HCT116 (cell line): ENCODE measurements around the gene THOC2. TPM values are rescaled to one million over a fixed set of nuclear protein-coding genes. Genes with fewer than 3 reads are reported as not detected.

Experiments used
- ATAC-seq: fragments of 200-7000 bp; cut with Tn5 transposase; 2 replicates; pipeline ENCODE4 v1.9.1; 2020; ENCODE audit warnings: mild to moderate bottlenecking, moderate library complexity
- BruUV-seq: library from RNA; stranded (reverse); fragments of 400-500 nt; replicated peaks from 2 replicates; lab custom pipeline; 2021; lab: Mats Ljungman, UMichigan
- CTCF ChIA-PET: fragments of 300-600 bp; sonication (Branson Sonifier 250); formaldehyde crosslinking; loops from one replicate; lab custom pipeline; 2021; ENCODE audit warnings: antibody characterized with exemption; lab: Charles Lee
- POLR2A ChIA-PET: fragments of 300-600, 350-600 bp; sonication (Branson Sonifier 250); formaldehyde crosslinking; loops from one replicate; lab custom pipeline; 2021; ENCODE audit warnings: antibody characterized with exemption; lab: Charles Lee
- RAD21 ChIA-PET, 2 experiments: fragments of 300-600 bp; sonication (Branson Sonifier 250); formaldehyde crosslinking; loops; one replicate each; lab custom pipeline; 2023; ENCODE audit warnings: low total read pairs in 2 of 2; ENCODE audit not compliant: uncharacterized antibody in 2 of 2, unreplicated experiment in 2 of 2, low non-redundant PET in 1 of 2; lab: Charles Lee
- DNase-seq: peaks from one replicate; pipeline ENCODE4 v3.0.0-alpha.2; 2010; ENCODE audit warnings: low read depth, low spot score
- H2AFZ ChIP-seq: fragments of 200-600 bp; shearing (Covaris generic), sonication (generic); 2 replicates; pipeline ENCODE4 v1.6.1; 2017; ENCODE audit warnings: low read depth, mixed run types, mixed read lengths, antibody characterized with exemption, low read length; ENCODE audit not compliant: poor library complexity, severe bottlenecking
- H3K27ac ChIP-seq: 2 replicates; pipeline ENCODE4 v1.5.1; 2012; ENCODE audit warnings: low read depth, low read length
- H3K27me3 ChIP-seq: fragments of 200-600 bp; sonication (generic); 2 replicates; pipeline ENCODE4 v1.6.1; 2016; ENCODE audit warnings: mixed run types, low read length, mixed read lengths; ENCODE audit not compliant: insufficient read depth
- H3K36me3 ChIP-seq, 2 experiments: fragments of 200-500 bp in 1 of 2; fragments of 200-600 bp in 1 of 2; sonication (Bioruptor generic) in 1 of 2; sonication (generic) in 1 of 2; 2 replicates each; pipeline versions ENCODE4 v1.5.1 to v1.6.1; 2014 to 2016; ENCODE audit warnings: low read length in 2 of 2, inconsistent platforms in 1 of 2, mixed read lengths in 1 of 2, mixed run types in 1 of 2; ENCODE audit not compliant: insufficient read depth in 2 of 2, control insufficient read depth in 1 of 2
- H3K4me1 ChIP-seq, 2 experiments: fragments of 200-600 bp in 1 of 2; sonication (generic) in 1 of 2; 2 replicates each; pipeline versions ENCODE4 v1.5.1 to v1.6.1; 2012 to 2017; ENCODE audit warnings: low read length in 2 of 2, inconsistent platforms in 1 of 2, mild to moderate bottlenecking in 1 of 2, mixed read lengths in 1 of 2, mixed run types in 1 of 2, moderate library complexity in 1 of 2; ENCODE audit not compliant: insufficient read depth in 2 of 2, control insufficient read depth in 1 of 2
- H3K4me2 ChIP-seq: fragments of 200-600 bp; sonication (generic); 2 replicates; pipeline ENCODE4 v1.6.1; 2017; ENCODE audit warnings: mixed run types, low read length, mixed read lengths
- H3K4me3 ChIP-seq, 2 experiments: fragments of 200-600 bp in 1 of 2; sonication (generic) in 1 of 2; replicated peaks in 1 of 2; 2 replicates each; pipeline ENCODE4 v1.5.1; 2011 to 2016; ENCODE audit warnings: low read length in 2 of 2, control low read depth in 1 of 2, low read depth in 1 of 2, mild to moderate bottlenecking in 1 of 2, mixed read lengths in 1 of 2, mixed run types in 1 of 2
- H3K79me2 ChIP-seq: fragments of 200-600 bp; sonication (generic); 2 replicates; pipeline ENCODE4 v1.6.1; 2017; ENCODE audit warnings: mild to moderate bottlenecking, mixed run types, low read length, moderate library complexity, mixed read lengths; ENCODE audit not compliant: insufficient read depth
- H3K9ac ChIP-seq: fragments of 200-600 bp; sonication (generic); 2 replicates; pipeline ENCODE4 v1.6.1; 2016; ENCODE audit warnings: low read length, mixed read lengths
- H3K9me2 ChIP-seq: fragments of 200-600 bp; sonication (generic), shearing (Covaris generic); 2 replicates; pipeline ENCODE4 v1.6.1; 2017; ENCODE audit warnings: mixed run types, mild to moderate bottlenecking, moderate library complexity; ENCODE audit not compliant: insufficient read depth
- H3K9me3 ChIP-seq, 2 experiments: fragments of 200-500 bp in 1 of 2; fragments of 200-600 bp in 1 of 2; sonication (Bioruptor generic) in 1 of 2; sonication (generic) in 1 of 2; 2 replicates each; pipeline ENCODE4 v1.6.1; 2014 to 2017; ENCODE audit warnings: low read length in 2 of 2, mixed read lengths in 2 of 2, inconsistent platforms in 1 of 2, low read depth in 1 of 2, mild to moderate bottlenecking in 1 of 2, mixed run types in 1 of 2, moderate library complexity in 1 of 2; ENCODE audit not compliant: control insufficient read depth in 1 of 2, insufficient read depth in 1 of 2
- H4K20me1 ChIP-seq: fragments of 200-600 bp; sonication (generic), shearing (Covaris generic); 2 replicates; pipeline ENCODE4 v1.6.1; 2017; ENCODE audit warnings: mixed run types, mild to moderate bottlenecking, moderate library complexity; ENCODE audit not compliant: insufficient read depth
- CBX3 ChIP-seq: IDR thresholded peaks from 2 replicates; pipeline ENCODE4 v1.6.1; 2012; ENCODE audit warnings: low read depth
- CTCF ChIP-seq, 3 experiments: fragments of 200-600 bp in 1 of 3; sonication (generic) in 1 of 3; IDR thresholded peaks in 2 of 3; conservative IDR thresholded peaks in 1 of 3; 2 replicates each; pipeline ENCODE4 v1.5.1; 2012 to 2017; ENCODE audit warnings: low read depth in 2 of 3, low read length in 2 of 3, antibody characterized with exemption in 1 of 3, borderline replicate concordance in 1 of 3, control low read depth in 1 of 3, mild to moderate bottlenecking in 1 of 3, mixed read lengths in 1 of 3, mixed run types in 1 of 3, moderate library complexity in 1 of 3; ENCODE audit not compliant: insufficient read depth in 1 of 3
- EGR1 ChIP-seq: IDR thresholded peaks from 2 replicates; pipeline ENCODE4 v1.6.1; 2012; ENCODE audit warnings: low read depth
- ELF1 ChIP-seq: IDR thresholded peaks from 2 replicates; pipeline ENCODE4 v1.6.1; 2012; ENCODE audit warnings: low read depth, borderline replicate concordance
- EZH2phosphoT487 ChIP-seq: fragments of 200-600 bp; IDR thresholded peaks from 2 replicates; pipeline ENCODE4 v1.6.1; 2018; ENCODE audit warnings: antibody characterized with exemption, borderline replicate concordance
- POLR2AphosphoS5 ChIP-seq: IDR thresholded peaks from 2 replicates; pipeline ENCODE4 v1.6.1; 2011; ENCODE audit warnings: mild to moderate bottlenecking, low read depth, low read length, moderate library complexity
- RAD21 ChIP-seq: IDR thresholded peaks from 2 replicates; pipeline ENCODE4 v1.6.1; 2012; ENCODE audit warnings: low read depth, mild to moderate bottlenecking
- SIN3A ChIP-seq: IDR thresholded peaks from 2 replicates; pipeline ENCODE4 v1.6.1; 2012; ENCODE audit warnings: low read depth
- SRF ChIP-seq: IDR thresholded peaks from 2 replicates; pipeline ENCODE4 v1.6.1; 2012; ENCODE audit warnings: low read depth
- TCF7L2 ChIP-seq: IDR thresholded peaks from 2 replicates; pipeline ENCODE4 v1.7.0; 2011; ENCODE audit warnings: borderline replicate concordance, inconsistent platforms; ENCODE audit not compliant: insufficient read depth, insufficient read length; ENCODE audit errors: extremely low read depth
- YY1 ChIP-seq: IDR thresholded peaks from 2 replicates; pipeline ENCODE4 v1.6.1; 2011; ENCODE audit warnings: low read length, low read depth, moderate library complexity, mild to moderate bottlenecking; ENCODE audit not compliant: insufficient replicate concordance; ENCODE audit errors: extremely low read depth
- ZFX ChIP-seq: fragments of 450-650 bp; IDR thresholded peaks from 2 replicates; pipeline ENCODE4 v1.6.1; 2017
- intact Hi-C: fragments of 100-400 bp; cut with micrococcal nuclease; formaldehyde crosslinking; loops from 2 replicates; pipeline ENCODE4 v1.10.0; 2022
- total RNA-seq: library from RNA; stranded (reverse); gene quantifications from one replicate; pipeline ENCODE4 v1.2.1, GENCODE V29; 2021; ENCODE audit not compliant: unreplicated experiment
- TF ChIP-seq, protein P1 (sequence below): IDR thresholded peaks from 2 replicates; pipeline ENCODE4 v1.6.1; 2012
- TF ChIP-seq, protein P2 (sequence below): IDR thresholded peaks from 2 replicates; pipeline ENCODE4 v1.6.1; 2011; ENCODE audit warnings: mild to moderate bottlenecking, low read length, moderate library complexity; ENCODE audit not compliant: insufficient replicate concordance; ENCODE audit errors: extremely low read depth
- TF ChIP-seq, protein P3 (sequence below): IDR thresholded peaks from 2 replicates; pipeline ENCODE4 v1.6.1; 2012; ENCODE audit warnings: low read depth

THOC2 gene
- total RNA-seq, 1 experiment from 2014 or later = 85.3 TPM

- no peaks in the 10 kb centered on the region for H3K9me3 ChIP-seq
- H3K9me2 ChIP-seq = no peaks in the 10 kb centered on the region
- H3K4me3 ChIP-seq = no peak overlapping the region
- ATAC-seq (no peak), DNase-seq (no peak)
- peaks cover 9% of the 10 kb centered on the region; the same call in 1 of the 2 replicates for H4K20me1 ChIP-seq
- no peak overlapping the region for H2AFZ ChIP-seq
- CTCF ChIA-PET = no interaction called here
- H3K79me2 ChIP-seq = peaks cover 98% of the 10 kb centered on the region
- RAD21 ChIA-PET = no interaction called here
- no peak overlapping the region for H3K27ac ChIP-seq
- H3K4me1 ChIP-seq = peaks cover 0 to 8% of the 10 kb centered on the region in 2 experiments; a peak in 1 of 4 replicates
- no peak overlapping the region for H3K9ac ChIP-seq
- no TSS peak for BruUV-seq
- no peak overlapping the region for H3K4me2 ChIP-seq
- no peaks in the 10 kb centered on the region; a peak in 2 of 4 replicates for H3K36me3 ChIP-seq
- POLR2A ChIA-PET = no interaction called here
- no peaks in the 10 kb centered on the region for H3K27me3 ChIP-seq
- no peak for TF ChIP-seq EZH2phosphoT487
- TF ChIP-seq CTCF (IDR thresholded peaks at IDR 0.05 in 2 of 3, conservative IDR thresholded peaks at IDR 0.05 in 1 of 3; ENCODE audit: borderline replicate concordance in 1 of 3, insufficient read depth in 1 of 3, low read depth in 2 of 3, low read length in 2 of 3) = no peak
- TF ChIP-seq SIN3A = no peak
- no peak for TF ChIP-seq RAD21
- TF ChIP-seq EGR1 = no peak
- no peak for TF ChIP-seq POLR2AphosphoS5
- no peak for TF ChIP-seq TCF7L2
- TF ChIP-seq ELF1 = no peak
- TF ChIP-seq, protein P1, sequence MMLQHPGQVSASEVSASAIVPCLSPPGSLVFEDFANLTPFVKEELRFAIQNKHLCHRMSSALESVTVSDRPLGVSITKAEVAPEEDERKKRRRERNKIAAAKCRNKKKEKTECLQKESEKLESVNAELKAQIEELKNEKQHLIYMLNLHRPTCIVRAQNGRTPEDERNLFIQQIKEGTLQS = no peak
- TF ChIP-seq YY1 = no peak
- TF ChIP-seq ZFX = no peak
- TF ChIP-seq, protein P2, sequence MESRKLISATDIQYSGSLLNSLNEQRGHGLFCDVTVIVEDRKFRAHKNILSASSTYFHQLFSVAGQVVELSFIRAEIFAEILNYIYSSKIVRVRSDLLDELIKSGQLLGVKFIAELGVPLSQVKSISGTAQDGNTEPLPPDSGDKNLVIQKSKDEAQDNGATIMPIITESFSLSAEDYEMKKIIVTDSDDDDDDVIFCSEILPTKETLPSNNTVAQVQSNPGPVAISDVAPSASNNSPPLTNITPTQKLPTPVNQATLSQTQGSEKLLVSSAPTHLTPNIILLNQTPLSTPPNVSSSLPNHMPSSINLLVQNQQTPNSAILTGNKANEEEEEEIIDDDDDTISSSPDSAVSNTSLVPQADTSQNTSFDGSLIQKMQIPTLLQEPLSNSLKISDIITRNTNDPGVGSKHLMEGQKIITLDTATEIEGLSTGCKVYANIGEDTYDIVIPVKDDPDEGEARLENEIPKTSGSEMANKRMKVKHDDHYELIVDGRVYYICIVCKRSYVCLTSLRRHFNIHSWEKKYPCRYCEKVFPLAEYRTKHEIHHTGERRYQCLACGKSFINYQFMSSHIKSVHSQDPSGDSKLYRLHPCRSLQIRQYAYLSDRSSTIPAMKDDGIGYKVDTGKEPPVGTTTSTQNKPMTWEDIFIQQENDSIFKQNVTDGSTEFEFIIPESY = no peak
- no peak for TF ChIP-seq CBX3
- TF ChIP-seq, protein P3, sequence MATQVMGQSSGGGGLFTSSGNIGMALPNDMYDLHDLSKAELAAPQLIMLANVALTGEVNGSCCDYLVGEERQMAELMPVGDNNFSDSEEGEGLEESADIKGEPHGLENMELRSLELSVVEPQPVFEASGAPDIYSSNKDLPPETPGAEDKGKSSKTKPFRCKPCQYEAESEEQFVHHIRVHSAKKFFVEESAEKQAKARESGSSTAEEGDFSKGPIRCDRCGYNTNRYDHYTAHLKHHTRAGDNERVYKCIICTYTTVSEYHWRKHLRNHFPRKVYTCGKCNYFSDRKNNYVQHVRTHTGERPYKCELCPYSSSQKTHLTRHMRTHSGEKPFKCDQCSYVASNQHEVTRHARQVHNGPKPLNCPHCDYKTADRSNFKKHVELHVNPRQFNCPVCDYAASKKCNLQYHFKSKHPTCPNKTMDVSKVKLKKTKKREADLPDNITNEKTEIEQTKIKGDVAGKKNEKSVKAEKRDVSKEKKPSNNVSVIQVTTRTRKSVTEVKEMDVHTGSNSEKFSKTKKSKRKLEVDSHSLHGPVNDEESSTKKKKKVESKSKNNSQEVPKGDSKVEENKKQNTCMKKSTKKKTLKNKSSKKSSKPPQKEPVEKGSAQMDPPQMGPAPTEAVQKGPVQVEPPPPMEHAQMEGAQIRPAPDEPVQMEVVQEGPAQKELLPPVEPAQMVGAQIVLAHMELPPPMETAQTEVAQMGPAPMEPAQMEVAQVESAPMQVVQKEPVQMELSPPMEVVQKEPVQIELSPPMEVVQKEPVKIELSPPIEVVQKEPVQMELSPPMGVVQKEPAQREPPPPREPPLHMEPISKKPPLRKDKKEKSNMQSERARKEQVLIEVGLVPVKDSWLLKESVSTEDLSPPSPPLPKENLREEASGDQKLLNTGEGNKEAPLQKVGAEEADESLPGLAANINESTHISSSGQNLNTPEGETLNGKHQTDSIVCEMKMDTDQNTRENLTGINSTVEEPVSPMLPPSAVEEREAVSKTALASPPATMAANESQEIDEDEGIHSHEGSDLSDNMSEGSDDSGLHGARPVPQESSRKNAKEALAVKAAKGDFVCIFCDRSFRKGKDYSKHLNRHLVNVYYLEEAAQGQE = no peak
- no peak for TF ChIP-seq SRF
- intact Hi-C loops = no loop called here
Observed at GRCh38 chrX:123728016-123728415, 4.8 kb downstream of the THOC2 start.
